ENCODE results near the gene PTPN7. TPM values are rescaled to one million over a fixed set of nuclear protein-coding genes. Genes with fewer than 3 reads are reported as not detected.

Gene PTPN7
- total RNA-seq, 1 donor from 2014 or later = 2.6 TPM

DNA sequence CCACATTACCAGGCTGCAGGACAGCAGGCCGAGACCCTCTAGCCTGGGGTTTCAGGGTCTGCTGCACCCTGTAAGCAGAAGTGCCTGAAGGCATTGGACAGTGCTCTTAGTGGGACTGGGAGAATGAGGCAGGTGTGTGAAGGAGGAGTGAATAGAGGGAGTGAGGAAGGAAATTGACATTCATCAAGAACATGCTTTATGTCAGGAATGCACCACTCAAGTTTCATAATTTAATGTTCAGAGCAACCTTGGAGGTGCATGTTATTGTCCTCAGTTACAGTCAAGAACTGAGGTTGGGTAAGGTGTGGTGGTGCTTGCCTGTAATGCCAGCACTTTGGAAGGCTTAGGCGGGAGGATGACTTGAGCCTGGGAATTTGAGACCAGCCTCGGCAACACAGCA is 49.4 kb downstream of the PTPN7 start:
- Histone ChIP-seq H3K36me3 (ENCODE audit: control insufficient read depth, insufficient read depth, low read length) (no peaks in the 10 kb centered on the region), H3K4me3 (ENCODE audit: low read depth, low read length) (no peak overlapping the region), H3K27me3 (ENCODE audit: control insufficient read depth, insufficient read depth, low read length) (no peaks in the 10 kb centered on the region)
- DNase-seq (ENCODE audit: low read depth) = no peak
- no peak for TF ChIP-seq CTCF (IDR thresholded peaks at IDR 0.05; ENCODE audit: insufficient read depth, low read length, poor library complexity, severe bottlenecking)

DNA sequence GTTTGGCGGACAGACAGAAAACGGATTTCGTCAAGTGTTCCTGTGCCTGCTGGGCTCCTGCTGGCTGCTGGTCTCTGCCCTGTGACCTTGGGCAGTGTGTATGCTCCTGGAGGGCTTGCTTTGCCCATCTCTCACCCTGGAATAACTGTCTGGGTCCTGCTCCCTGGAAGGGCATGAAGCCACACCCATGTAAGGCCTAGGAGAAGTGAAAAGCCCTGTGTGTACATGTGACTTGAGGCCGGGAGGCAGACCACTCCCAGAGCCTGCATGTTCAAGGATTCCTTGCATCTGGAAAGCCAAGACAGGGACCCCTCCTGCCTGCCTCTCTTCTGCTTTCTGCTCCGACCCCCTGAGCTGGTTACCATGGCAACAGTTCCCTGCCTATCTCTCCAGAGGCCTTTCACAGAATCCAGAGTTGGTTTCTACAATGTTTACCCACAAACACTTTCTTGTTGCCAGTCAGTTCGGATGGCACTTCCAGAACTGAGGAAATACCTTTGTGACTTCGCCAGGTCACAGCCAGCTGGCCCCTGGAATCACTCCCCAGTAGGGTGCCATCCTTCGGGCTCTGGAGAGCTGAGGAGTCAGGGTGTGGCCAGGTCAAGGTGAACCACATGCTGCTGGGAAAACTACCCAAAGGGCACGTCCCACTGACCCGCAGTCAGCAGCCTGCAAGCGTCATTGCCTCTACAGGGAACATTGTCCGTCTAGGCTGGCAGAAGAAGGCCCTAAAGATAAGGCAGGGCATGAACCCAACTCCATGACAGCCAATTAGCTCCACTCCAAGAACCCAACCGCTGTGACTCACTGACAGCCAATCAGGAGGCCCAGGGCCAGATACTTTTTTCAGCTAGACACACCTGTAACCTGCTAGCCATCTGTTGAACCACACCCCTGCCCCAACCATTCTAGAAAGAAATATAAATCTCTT is 52.3 kb downstream of the PTPN7 start:
- Histone ChIP-seq H3K36me3 (ENCODE audit: control insufficient read depth, insufficient read depth, low read length) (no peaks in the 10 kb centered on the region), H3K27me3 (ENCODE audit: control insufficient read depth, insufficient read depth, low read length) (no peaks in the 10 kb centered on the region), H3K4me3 (ENCODE audit: low read depth, low read length) (no peak overlapping the region)
- no peak for TF ChIP-seq CTCF (IDR thresholded peaks at IDR 0.05; ENCODE audit: insufficient read depth, low read length, poor library complexity, severe bottlenecking)
- no peak for DNase-seq (ENCODE audit: low read depth)

DNA sequence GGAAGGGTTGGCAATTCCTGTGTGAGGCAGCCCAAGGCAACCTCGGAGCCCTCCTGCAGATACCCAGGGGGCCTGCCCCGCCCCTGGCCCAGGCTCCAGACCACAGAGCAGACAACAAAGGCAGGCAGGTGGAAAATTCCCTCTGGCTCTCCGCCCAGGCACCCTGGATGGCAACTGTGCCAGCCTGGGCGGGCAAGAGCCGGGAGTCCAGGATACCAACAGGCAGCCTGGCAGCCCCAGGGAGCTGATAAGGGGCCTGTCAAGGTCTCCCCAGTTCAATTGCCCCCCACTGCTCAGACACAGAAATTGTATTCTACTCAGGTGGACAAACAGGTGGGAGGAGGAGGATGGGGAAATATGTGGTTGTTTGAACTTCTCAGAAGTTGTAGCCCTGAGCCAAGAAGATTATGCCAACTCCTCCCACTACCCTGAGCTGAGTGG is 53.1 kb downstream of the PTPN7 start:
- TF ChIP-seq CTCF (IDR thresholded peaks at IDR 0.05; ENCODE audit: insufficient read depth, low read length, poor library complexity, severe bottlenecking) = no peak
- Histone ChIP-seq H3K27me3 (ENCODE audit: control insufficient read depth, insufficient read depth, low read length) (no peaks in the 10 kb centered on the region), H3K4me3 (ENCODE audit: low read depth, low read length) (no peak overlapping the region), H3K36me3 (ENCODE audit: control insufficient read depth, insufficient read depth, low read length) (no peaks in the 10 kb centered on the region)
- DNase-seq (ENCODE audit: low read depth) = no peak

DNA sequence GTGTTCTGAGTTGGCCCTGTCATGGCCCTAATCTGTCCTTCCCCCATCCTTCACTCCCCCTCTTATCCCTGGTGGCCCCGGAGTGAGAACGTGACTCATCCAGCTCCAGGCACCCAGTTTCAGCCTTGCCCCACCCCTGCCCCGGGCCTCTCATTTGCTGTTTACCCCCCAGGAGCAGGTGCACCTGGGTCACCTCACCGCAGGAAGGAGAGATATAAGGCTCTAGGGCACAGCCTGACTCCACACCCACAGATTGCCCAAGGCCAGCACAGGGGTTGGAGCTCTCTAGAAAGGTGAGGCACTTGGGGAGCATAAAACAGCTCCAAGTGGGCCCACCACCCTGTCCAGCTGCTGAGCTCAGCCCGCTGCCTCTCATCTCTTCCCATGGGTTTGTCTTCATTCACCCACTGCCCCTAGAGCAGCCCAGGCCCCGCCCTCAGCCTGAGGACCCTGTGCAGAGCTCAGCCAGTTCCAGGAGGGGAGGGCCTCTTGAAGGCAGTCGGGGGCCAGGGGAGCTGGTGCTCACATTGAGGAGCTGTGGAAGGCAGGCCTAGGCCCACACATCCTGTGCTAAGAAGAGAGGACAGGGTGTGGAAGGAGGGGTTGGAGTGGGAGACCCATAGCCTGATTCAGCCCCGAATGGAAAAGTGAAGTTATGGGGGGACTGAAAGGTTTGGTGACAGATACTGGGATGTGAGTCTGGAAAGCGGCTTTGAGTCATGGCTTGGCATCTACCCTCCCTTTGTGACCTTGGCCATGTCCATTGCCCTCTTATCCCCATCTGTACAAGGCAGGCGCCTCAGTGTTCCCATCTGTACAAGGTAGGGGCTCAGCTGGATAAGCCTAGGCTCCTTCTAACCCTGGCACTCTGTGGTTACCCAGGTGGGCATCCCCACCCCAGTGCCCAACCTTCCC is 53.8 kb downstream of the PTPN7 start:
- H3K4me3 ChIP-seq (ENCODE audit: low read depth, low read length) = no peak overlapping the region
- no peak for DNase-seq (ENCODE audit: low read depth)
- no peaks in the 10 kb centered on the region for H3K27me3 ChIP-seq (ENCODE audit: control insufficient read depth, insufficient read depth, low read length)
- H3K36me3 ChIP-seq (ENCODE audit: control insufficient read depth, insufficient read depth, low read length) = no peaks in the 10 kb centered on the region
- no peak for TF ChIP-seq CTCF (IDR thresholded peaks at IDR 0.05; ENCODE audit: insufficient read depth, low read length, poor library complexity, severe bottlenecking)

GRCh38 chr1:202105571-202106339 is 54.6 kb downstream of the PTPN7 start:
- no peak overlapping the region for H3K4me3 ChIP-seq (ENCODE audit: low read depth, low read length)
- peak; percentile 80 for DNase-seq (ENCODE audit: low read depth)
- no peaks in the 10 kb centered on the region for H3K36me3 ChIP-seq (ENCODE audit: control insufficient read depth, insufficient read depth, low read length)
- H3K27me3 ChIP-seq (ENCODE audit: control insufficient read depth, insufficient read depth, low read length) = no peaks in the 10 kb centered on the region
- TF ChIP-seq CTCF (IDR thresholded peaks at IDR 0.05; ENCODE audit: insufficient read depth, low read length, poor library complexity, severe bottlenecking) = no peak

Data from kidney epithelial cell (primary cell).